HEK293T (cell line): ENCODE data around the gene EIF4B.

Experiments
- CTCF ChIA-PET: fragments of 350-600 bp; formaldehyde crosslinking; extraction: SDS; loops from one replicate; lab custom pipeline; 2021; ENCODE audit warnings: antibody characterized with exemption, inconsistent platforms; lab: Yijun Ruan, JAX
- POLR2A ChIA-PET: fragments of 350-600 bp; formaldehyde crosslinking; extraction: SDS; loops from one replicate; lab custom pipeline; 2020; ENCODE audit warnings: antibody characterized with exemption, inconsistent platforms; lab: Yijun Ruan, JAX
- DNase-seq: peaks from one replicate; pipeline ENCODE4 v3.0.0; 2012; ENCODE audit warnings: mixed read lengths; ENCODE audit errors: extremely low spot score
- ARNT ChIP-seq: fragments of 450-650 bp; IDR thresholded peaks from 2 replicates; pipeline ENCODE4 v1.6.1; 2017; ENCODE audit warnings: mild to moderate bottlenecking
- BHLHE40 ChIP-seq: fragments of 450-650 bp; IDR thresholded peaks from 2 replicates; pipeline ENCODE4 v1.6.1; 2016; ENCODE audit warnings: mild to moderate bottlenecking, moderate library complexity, borderline replicate concordance
- CTBP1 ChIP-seq: fragments of 450-650 bp; IDR thresholded peaks from 2 replicates; pipeline ENCODE4 v1.6.1; 2016; ENCODE audit warnings: borderline replicate concordance
- ELF4 ChIP-seq: fragments of 450-650 bp; IDR thresholded peaks from 2 replicates; pipeline ENCODE4 v1.6.1; 2017; ENCODE audit warnings: antibody characterized with exemption
- FOXA1 ChIP-seq: fragments of 450-650 bp; IDR thresholded peaks from 2 replicates; pipeline ENCODE4 v1.6.1; 2016; ENCODE audit warnings: mild to moderate bottlenecking
- FOXK2 ChIP-seq: fragments of 450-650 bp; IDR thresholded peaks from 2 replicates; pipeline ENCODE4 v1.6.1; 2016; ENCODE audit warnings: mild to moderate bottlenecking
- FOXM1 ChIP-seq: fragments of 450-650 bp; IDR thresholded peaks from 2 replicates; pipeline ENCODE4 v1.6.1; 2017; ENCODE audit warnings: mild to moderate bottlenecking, borderline replicate concordance
- HDGF ChIP-seq: fragments of 450-650 bp; IDR thresholded peaks from 2 replicates; pipeline ENCODE4 v1.6.1; 2017; ENCODE audit warnings: antibody characterized with exemption, borderline replicate concordance
- L3MBTL2 ChIP-seq: fragments of 450-650 bp; conservative IDR thresholded peaks from 2 replicates; pipeline ENCODE4 v1.6.1; 2016; ENCODE audit warnings: mild to moderate bottlenecking
- LEF1 ChIP-seq: fragments of 450-650 bp; IDR thresholded peaks from 2 replicates; pipeline ENCODE4 v1.6.1; 2017; ENCODE audit warnings: mild to moderate bottlenecking, borderline replicate concordance
- NFRKB ChIP-seq: fragments of 450-650 bp; IDR thresholded peaks from 2 replicates; pipeline ENCODE4 v1.6.1; 2016; ENCODE audit warnings: mild to moderate bottlenecking, moderate library complexity
- SP1 ChIP-seq: fragments of 450-650 bp; IDR thresholded peaks from 2 replicates; pipeline ENCODE4 v1.6.1; 2017
- SUZ12 ChIP-seq: fragments of 450-650 bp; IDR thresholded peaks from 2 replicates; pipeline ENCODE4 v1.6.1; 2016; ENCODE audit warnings: mild to moderate bottlenecking
- TARDBP ChIP-seq: fragments of 450-650 bp; IDR thresholded peaks from 2 replicates; pipeline ENCODE4 v1.6.1; 2016
- ZNF384 ChIP-seq: fragments of 450-650 bp; IDR thresholded peaks from 2 replicates; pipeline ENCODE4 v1.6.1; 2016
- TF ChIP-seq, protein P1 (sequence below): fragments of 450-650 bp; IDR thresholded peaks from 2 replicates; pipeline ENCODE4 v1.6.1; 2016

The EIF4B gene

DNA sequence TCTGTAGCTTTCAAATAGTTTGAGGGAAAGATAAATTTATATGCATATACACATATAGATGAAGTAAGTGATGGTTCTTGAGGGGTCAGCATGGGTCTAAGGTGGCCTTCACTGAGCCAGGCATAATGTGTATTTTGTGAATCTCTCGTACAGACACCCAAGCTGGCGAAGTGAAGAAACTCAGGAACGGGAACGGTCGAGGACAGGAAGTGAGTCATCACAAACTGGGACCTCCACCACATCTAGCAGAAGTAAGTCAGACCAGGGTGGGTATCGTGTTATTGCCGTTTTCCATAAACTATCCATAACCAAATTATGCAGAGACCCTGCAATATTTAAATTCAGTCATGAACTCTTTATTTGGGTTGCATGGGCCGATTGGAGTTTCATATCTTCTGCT lies 28.2 kb downstream of the EIF4B start:
- CTCF ChIA-PET: no interaction called here
- no peak for TF ChIP-seq FOXM1
- no peak for TF ChIP-seq ARNT
- no peak for TF ChIP-seq ZNF384
- no peak for TF ChIP-seq SUZ12
- TF ChIP-seq, protein P1, sequence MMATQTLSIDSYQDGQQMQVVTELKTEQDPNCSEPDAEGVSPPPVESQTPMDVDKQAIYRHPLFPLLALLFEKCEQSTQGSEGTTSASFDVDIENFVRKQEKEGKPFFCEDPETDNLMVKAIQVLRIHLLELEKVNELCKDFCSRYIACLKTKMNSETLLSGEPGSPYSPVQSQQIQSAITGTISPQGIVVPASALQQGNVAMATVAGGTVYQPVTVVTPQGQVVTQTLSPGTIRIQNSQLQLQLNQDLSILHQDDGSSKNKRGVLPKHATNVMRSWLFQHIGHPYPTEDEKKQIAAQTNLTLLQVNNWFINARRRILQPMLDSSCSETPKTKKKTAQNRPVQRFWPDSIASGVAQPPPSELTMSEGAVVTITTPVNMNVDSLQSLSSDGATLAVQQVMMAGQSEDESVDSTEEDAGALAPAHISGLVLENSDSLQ: no peak
- no peak for DNase-seq
- POLR2A ChIA-PET: interaction anchor here (1.3 kb wide), 1 partner anchor 29 kb away, joined by 3 read pairs; no protein-coding TSS in a partner anchor

DNA sequence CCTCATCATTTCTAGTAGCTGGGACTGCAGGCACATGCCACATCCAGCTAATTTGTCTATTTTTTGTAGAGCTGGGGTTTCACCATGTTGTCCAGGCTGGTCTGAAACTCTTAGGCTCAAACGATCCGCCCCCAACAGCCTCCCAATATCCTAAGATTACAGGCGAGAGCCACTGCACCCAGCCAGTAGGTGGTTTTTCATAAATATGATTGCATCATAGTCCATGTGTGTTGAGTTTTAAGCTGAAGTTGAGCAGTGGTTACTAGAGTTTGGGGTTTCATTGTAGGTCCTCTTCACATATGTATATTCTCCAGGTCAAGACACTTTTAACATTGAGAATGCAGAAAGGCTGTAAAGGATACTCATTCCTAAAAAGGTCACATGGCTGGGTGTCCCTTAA lies 30.5 kb downstream of the EIF4B start:
- TF ChIP-seq TARDBP (no peak), BHLHE40 (no peak), NFRKB (no peak), SUZ12 (no peak), ARNT (no peak), ELF4 (no peak), L3MBTL2 (no peak), CTBP1 (no peak), SP1 (no peak), HDGF (no peak), ZNF384 (no peak), FOXA1 (no peak), FOXM1 (no peak), LEF1 (no peak), FOXK2 (no peak)
- TF ChIP-seq, protein P1: no peak
- ChIA-PET CTCF (no interaction called here), POLR2A (interaction anchor here (3.3 kb wide), 1 partner anchor 30 kb away, joined by 12 read pairs; the partner anchor contains the start of gene EIF4B)
- no peak for DNase-seq

DNA sequence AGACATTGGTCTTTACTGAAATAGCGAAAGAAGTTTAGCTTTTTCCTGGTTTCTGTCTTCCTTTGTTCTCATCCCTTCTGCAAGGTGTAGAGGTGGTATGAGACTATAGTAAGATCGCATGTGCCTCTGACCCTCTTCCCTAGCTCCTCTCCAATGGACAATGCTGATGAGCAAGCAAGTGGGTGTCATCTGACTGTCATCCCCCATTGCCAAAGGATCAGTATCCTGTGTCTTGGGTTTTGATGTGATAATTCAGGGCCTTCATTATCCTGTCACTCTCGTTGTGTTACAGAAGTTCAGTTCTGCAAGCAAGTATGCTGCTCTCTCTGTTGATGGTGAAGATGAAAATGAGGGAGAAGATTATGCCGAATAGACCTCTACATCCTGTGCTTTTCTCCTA lies 33.6 kb downstream of the EIF4B start:
- ChIA-PET POLR2A (no interaction called here), CTCF (interaction anchor here (1.0 to 1.1 kb wide), 2 partner anchors 8 to 14 kb away, joined by 3 read pairs; no protein-coding TSS in a partner anchor)
- TF ChIP-seq ZNF384 (no peak), HDGF (no peak)
- DNase-seq: no peak

DNA sequence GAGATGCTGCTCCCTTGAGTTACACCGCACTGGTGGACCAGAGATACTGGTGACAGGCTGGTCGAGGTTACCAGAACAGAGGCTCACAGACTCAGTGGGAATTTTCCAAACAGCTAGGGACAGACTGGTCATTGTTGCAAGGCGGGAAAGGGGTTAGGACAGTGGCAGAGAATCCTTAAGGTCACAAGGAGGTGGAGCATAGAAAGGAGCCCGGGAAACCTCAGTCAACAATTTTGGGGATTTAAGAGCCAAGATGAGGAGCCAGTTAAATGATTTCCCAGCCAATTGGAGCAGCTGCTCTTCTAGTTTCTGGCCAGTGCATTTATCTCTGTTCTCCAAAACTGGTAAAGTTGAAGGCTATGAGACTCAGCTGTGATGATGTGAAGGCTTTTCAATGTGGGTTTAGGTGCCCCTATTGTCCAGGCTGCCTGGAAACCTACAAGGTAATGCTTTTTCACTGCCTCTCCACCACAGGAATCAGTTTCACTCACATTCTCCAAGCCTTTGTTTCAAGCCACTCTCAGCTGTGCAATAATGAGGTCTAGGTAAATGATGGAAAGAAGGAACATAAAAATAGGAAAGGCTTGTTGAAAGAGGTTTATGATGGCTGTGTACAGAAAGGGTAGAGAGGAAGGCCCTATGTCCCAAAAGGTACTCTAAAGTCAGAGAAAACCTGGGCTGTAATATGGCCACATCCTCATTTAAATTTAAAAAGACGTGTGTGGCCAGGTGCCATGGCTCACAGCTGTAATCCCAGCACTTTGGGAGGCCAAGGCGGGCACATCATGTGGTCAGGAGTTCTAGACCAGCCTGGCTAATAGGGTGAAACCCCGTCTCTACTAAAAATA lies 36.6 kb downstream of the EIF4B start:
- DNase-seq: peak; percentile 4
- ChIA-PET CTCF (no interaction called here), POLR2A (interaction anchor here (1.5 kb wide), 1 partner anchor 37 kb away, joined by 5 read pairs; the partner anchor contains the start of gene SPRYD3)
- TF ChIP-seq TARDBP: no peak
- TF ChIP-seq ARNT: no peak
- TF ChIP-seq LEF1: no peak
- no peak for TF ChIP-seq L3MBTL2
- no peak for TF ChIP-seq BHLHE40
- no peak for TF ChIP-seq ZNF384
- TF ChIP-seq SUZ12: no peak
- TF ChIP-seq, protein P1: no peak
- TF ChIP-seq FOXK2: no peak
- no peak for TF ChIP-seq NFRKB
- no peak for TF ChIP-seq FOXA1
- no peak for TF ChIP-seq FOXM1
- no peak for TF ChIP-seq HDGF
- no peak for TF ChIP-seq ELF4
- TF ChIP-seq CTBP1: no peak
- TF ChIP-seq SP1: no peak

DNA sequence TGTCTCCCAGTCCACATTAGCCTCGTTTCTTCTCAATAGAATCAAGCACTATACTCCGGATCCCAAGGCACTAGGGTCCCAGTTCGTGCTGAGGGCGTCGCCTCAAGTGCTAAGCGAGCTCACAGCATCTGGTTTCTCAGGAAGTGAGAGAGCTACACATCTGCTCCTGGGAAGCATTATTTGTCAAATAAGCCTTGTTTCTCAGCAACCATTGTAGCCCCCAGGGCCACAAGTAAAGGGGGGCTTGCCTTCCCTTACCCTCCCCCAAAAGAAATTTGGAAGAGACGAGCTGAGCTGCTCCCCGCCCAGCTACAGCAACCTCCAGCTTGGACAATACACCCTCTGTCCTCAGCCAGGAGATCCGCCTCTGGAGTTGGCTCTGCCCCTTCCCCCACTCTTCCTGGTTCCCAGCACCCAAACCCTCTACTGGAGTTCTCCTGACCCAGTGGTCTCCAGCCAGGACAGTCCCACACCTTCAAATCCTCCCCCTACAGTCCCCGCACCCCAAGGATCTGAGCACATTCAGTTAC lies 37.9 kb downstream of the EIF4B start:
- no peak for DNase-seq
- POLR2A ChIA-PET: interaction anchor here (1.1 to 1.5 kb wide), 3 partner anchors 11 to 38 kb away, joined by 4 to 5 read pairs (median 4); partner anchors contain the start of genes EIF4B and SPRYD3
- CTCF ChIA-PET: interaction anchor here (1.1 kb wide), 1 partner anchor 9 kb away, joined by 3 read pairs; no protein-coding TSS in a partner anchor
- TF ChIP-seq SP1 (no peak), NFRKB (no peak), ELF4 (no peak), LEF1 (no peak), FOXK2 (no peak), L3MBTL2 (no peak), HDGF (no peak), TARDBP (no peak), BHLHE40 (no peak), ARNT (no peak), SUZ12 (no peak), FOXA1 (no peak), FOXM1 (no peak), CTBP1 (no peak), ZNF384 (no peak)
- TF ChIP-seq, protein P1: no peak
